Right cardiac atrium (tissue), 5 donors: ENCODE data around the gene RIN2. TPM values are rescaled to one million over a fixed set of nuclear protein-coding genes. Genes with fewer than 3 reads are reported as not detected.

Source experiments
- ATAC-seq, 2 donors: fragments of 200-7000 bp; cut with Tn5 transposase; one replicate each; pipeline versions ENCODE4 v1.8.0 to v1.9.1; 2020; ENCODE audit warnings: moderate library complexity in 2 of 2, mild to moderate bottlenecking in 1 of 2
- DNase-seq, 3 donors: peaks; one replicate each; pipeline ENCODE4 v3.0.0-alpha.2; 2020
- H3K27ac ChIP-seq: one replicate; pipeline ENCODE4 v1.5.1; 2013; ENCODE audit warnings: mild to moderate bottlenecking, low read length, control low read depth, moderate library complexity
- H3K27me3 ChIP-seq: one replicate; pipeline ENCODE4 v1.6.1; 2013; ENCODE audit not compliant: control insufficient read depth, insufficient read depth
- H3K4me1 ChIP-seq: one replicate; pipeline ENCODE4 v1.6.1; 2013; ENCODE audit warnings: low read length; ENCODE audit not compliant: control insufficient read depth, insufficient read depth
- H3K4me3 ChIP-seq: one replicate; pipeline ENCODE4 v1.5.1; 2013; ENCODE audit warnings: low read length, control low read depth
- H3K9me3 ChIP-seq: one replicate; pipeline ENCODE4 v1.6.1; 2013; ENCODE audit warnings: low read length; ENCODE audit not compliant: control insufficient read depth
- WGBS: extraction: QIAGEN DNeasy Blood & Tissue Kit; methylation state at CpG from one replicate; pipeline ENCODE4 v1.1.7; 2013; 5-methylcytosine and 5-hydroxymethylcytosine counted together
- intact Hi-C, 4 donors: fragments of 100-400 bp; cut with DNase I; formaldehyde crosslinking; loops; one replicate each; pipeline versions ENCODE4 v1.11.0 to v1.14.0; 2022 to 2023
- polyA plus RNA-seq: library from polyadenylated mRNA; stranded (reverse); fragments of 200-250 nt; gene quantifications from one replicate; pipeline ENCODE4 v1.2.3, GENCODE V29; 2013
- total RNA-seq, 4 donors: library from RNA; stranded (reverse); fragmentation: NEBNext Ultra II Directional; extraction: Animal tissue kit (Norgen Biotek cat#: 25700); gene quantifications; one replicate each; pipeline ENCODE4 v1.2.1, GENCODE V29; 2021
- donor health status: healthy with polysubstance abuse.
- donor health status: DM: no; HTN: yes; CAD: no.
- donor health status: DM: no; HTN: no; CAD: no.
- donor health status: DM: no; HTN: yes; CAD: no; lungs with severe emphysema.
- donor health status: DM: yes; HTN: yes; CAD: no.

The RIN2 gene
- total and polyA plus RNA-seq, 5 donors: 16.8 to 70.9 (median 59.6) TPM

- H3K4me1 ChIP-seq: peaks cover 5% of the 10 kb centered on the region
- intact Hi-C loops: no loop called here
- H3K27ac ChIP-seq: no peak overlapping the region
- H3K9me3 ChIP-seq: no peaks in the 10 kb centered on the region
- H3K27me3 ChIP-seq: no peaks in the 10 kb centered on the region
- H3K4me3 ChIP-seq: no peak overlapping the region
- ATAC-seq (no peak), DNase-seq (no peak)
- 93% methylated on average over 10 of the region's 10 CpGs for whole genome bisulfite sequencing
Measured at GRCh38 chr20:19739351-19739750, 18.7 kb upstream of the RIN2 start.

- H3K27ac ChIP-seq: no peak overlapping the region
- no peak overlapping the region for H3K4me3 ChIP-seq
- ATAC-seq (no peak), DNase-seq (no peak)
- H3K9me3 ChIP-seq: no peaks in the 10 kb centered on the region
- no peaks in the 10 kb centered on the region for H3K27me3 ChIP-seq
- H3K4me1 ChIP-seq: no peaks in the 10 kb centered on the region
- intact Hi-C loops: no loop called here
- WGBS: 80% methylated on average over 3 of the region's 3 CpGs
Measured at GRCh38 chr20:19740512-19740911, 17.5 kb upstream of the RIN2 start.

DNA sequence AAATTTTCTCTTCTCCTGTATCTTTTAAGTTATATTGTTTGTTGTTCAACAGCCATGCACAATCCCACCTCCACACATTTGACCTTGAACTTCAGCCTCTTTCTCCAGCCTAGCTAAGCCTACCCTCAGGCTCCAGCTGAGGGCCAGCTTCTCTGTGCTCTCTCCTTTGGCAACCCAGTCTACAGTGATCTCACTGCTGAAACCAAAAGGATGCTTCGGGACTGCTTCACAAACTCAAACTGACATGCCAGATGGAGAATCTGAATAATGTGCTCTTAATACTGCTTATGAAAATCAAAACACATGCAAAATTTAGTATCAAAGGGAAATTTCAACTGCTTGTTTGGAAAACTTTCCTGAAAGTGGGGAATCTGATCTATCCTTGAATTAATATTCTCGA lies 16.1 kb upstream of the RIN2 start:
- 77% methylated on average over 2 of the region's 2 CpGs for WGBS
- Histone ChIP-seq H3K4me3 (no peak overlapping the region), H3K9me3 (no peaks in the 10 kb centered on the region), H3K27ac (no peak overlapping the region), H3K27me3 (no peaks in the 10 kb centered on the region), H3K4me1 (no peaks in the 10 kb centered on the region)
- DNase-seq (no peak), ATAC-seq (no peak)
- intact Hi-C loops: no loop called here

- H3K4me1 ChIP-seq: no peaks in the 10 kb centered on the region
- ATAC-seq: no peak
- H3K27me3 ChIP-seq: no peaks in the 10 kb centered on the region
- intact Hi-C loops: no loop called here
- DNase-seq: no peak
- no peak overlapping the region for H3K4me3 ChIP-seq
- no peaks in the 10 kb centered on the region for H3K9me3 ChIP-seq
- 82% methylated on average over 9 of the region's 9 CpGs for WGBS
- H3K27ac ChIP-seq: no peak overlapping the region
Measured at GRCh38 chr20:19742974-19743639, 15.0 kb upstream of the RIN2 start.

- no peak for ATAC-seq
- intact Hi-C loops: no loop called here
- no peaks in the 10 kb centered on the region for H3K27me3 ChIP-seq
- no peaks in the 10 kb centered on the region for H3K9me3 ChIP-seq
- 42% methylated on average over 1 of the region's 1 CpG for whole genome bisulfite sequencing
- no peak for DNase-seq
- H3K4me1 ChIP-seq: no peaks in the 10 kb centered on the region
- H3K4me3 ChIP-seq: no peak overlapping the region
- H3K27ac ChIP-seq: no peak overlapping the region
Measured at GRCh38 chr20:19743640-19743995, 14.4 kb upstream of the RIN2 start.

DNA sequence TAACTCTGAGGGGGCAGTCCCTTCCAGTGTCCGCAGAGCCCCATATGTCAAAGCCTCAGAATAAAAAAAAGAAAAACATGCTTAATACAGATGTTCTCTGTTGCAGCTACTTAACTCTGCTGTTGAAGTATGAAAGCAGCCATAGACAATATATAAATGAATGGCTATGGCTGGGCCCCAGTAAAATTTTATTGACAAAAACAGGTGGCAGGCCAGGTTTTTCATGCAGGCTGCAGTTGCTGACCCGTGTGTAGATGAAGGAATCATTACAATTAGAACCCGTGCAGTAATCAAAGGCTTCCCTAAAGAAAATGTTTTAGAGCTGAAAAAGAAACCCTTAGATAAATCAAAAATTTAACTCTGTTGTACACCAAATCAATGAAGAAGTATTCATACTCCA lies 13.0 kb upstream of the RIN2 start:
- no peak for DNase-seq
- no peak for ATAC-seq
- Histone ChIP-seq H3K4me1 (no peaks in the 10 kb centered on the region), H3K9me3 (no peaks in the 10 kb centered on the region), H3K27me3 (no peaks in the 10 kb centered on the region), H3K27ac (no peak overlapping the region), H3K4me3 (no peak overlapping the region)
- intact Hi-C loops: no loop called here
- 94% methylated on average over 3 of the region's 3 CpGs for WGBS

- WGBS: 75% methylated on average over 1 of the region's 1 CpG
- Histone ChIP-seq H3K27me3 (no peaks in the 10 kb centered on the region), H3K4me3 (no peak overlapping the region), H3K27ac (no peak overlapping the region), H3K4me1 (no peaks in the 10 kb centered on the region), H3K9me3 (no peaks in the 10 kb centered on the region)
- intact Hi-C loops: no loop called here
- ATAC-seq (no peak), DNase-seq (no peak)
Measured at GRCh38 chr20:19745584-19745983, 12.5 kb upstream of the RIN2 start.

GRCh38 chr20:19746396-19746795 lies 11.7 kb upstream of the RIN2 start:
- intact Hi-C loops: no loop called here
- Histone ChIP-seq H3K9me3 (no peaks in the 10 kb centered on the region), H3K4me1 (no peaks in the 10 kb centered on the region), H3K27ac (no peak overlapping the region), H3K4me3 (no peak overlapping the region), H3K27me3 (no peaks in the 10 kb centered on the region)
- WGBS: 96% methylated on average over 1 of the region's 1 CpG
- DNase-seq (no peak), ATAC-seq (no peak)

DNA sequence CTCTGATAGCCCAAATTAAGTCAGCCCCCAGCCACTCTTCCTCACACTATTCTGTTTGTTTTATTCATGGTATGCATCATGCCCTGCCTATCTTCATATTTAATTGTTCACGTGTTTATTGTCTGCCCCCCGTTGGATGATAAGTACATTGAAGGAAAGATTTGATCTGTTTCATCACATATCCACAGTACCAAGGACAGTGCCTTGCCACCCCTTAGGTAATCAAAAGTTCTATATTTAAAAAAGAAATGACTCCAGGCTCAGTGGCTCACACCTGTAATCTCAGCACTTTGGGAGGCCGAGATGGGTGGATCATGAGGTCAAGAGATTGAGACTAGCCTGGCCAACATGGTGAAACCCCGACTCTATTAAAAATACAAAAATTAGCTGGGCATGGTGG lies 10.2 kb upstream of the RIN2 start:
- no peaks in the 10 kb centered on the region for H3K27me3 ChIP-seq
- DNase-seq (no peak), ATAC-seq (no peak)
- no peak overlapping the region for H3K27ac ChIP-seq
- 91% methylated on average over 4 of the region's 4 CpGs for WGBS
- no peak overlapping the region for H3K4me3 ChIP-seq
- no peaks in the 10 kb centered on the region for H3K4me1 ChIP-seq
- intact Hi-C loops: no loop called here
- no peaks in the 10 kb centered on the region for H3K9me3 ChIP-seq

- 92% methylated on average over 2 of the region's 2 CpGs for WGBS
- Histone ChIP-seq H3K27me3 (no peaks in the 10 kb centered on the region), H3K4me1 (no peaks in the 10 kb centered on the region), H3K27ac (no peak overlapping the region), H3K9me3 (no peaks in the 10 kb centered on the region), H3K4me3 (no peak overlapping the region)
- no peak for ATAC-seq
- intact Hi-C loops: no loop called here
- no peak for DNase-seq
Measured at GRCh38 chr20:19748681-19749080, 9.4 kb upstream of the RIN2 start.

GRCh38 chr20:19749618-19750071 lies 8.4 kb upstream of the RIN2 start:
- intact Hi-C loops: no loop called here
- 52% methylated on average over 3 of the region's 3 CpGs for WGBS

DNA sequence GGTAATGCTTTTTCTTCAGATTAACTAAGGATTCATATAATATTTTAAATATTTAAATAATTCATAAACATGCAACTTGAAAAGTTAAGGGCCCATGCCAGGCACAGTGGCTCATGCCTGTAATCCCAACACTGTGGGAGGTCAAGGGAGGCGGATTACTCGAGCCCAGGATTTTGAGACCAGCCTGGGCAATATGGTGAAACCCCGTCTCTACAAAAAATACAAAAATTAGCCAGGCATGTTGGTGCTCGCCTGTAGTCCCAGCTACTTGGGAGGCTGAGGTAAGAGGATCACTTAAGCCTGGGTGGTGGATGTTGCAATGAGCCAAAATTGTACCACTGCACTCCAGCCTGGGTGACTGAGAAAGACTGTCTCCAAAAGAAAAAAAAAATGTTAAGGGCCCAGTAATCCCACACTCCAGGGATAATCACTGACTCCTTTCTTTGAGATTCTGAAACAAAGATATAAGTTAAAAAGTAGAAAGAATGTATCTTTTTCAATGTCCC lies 7.9 kb upstream of the RIN2 start:
- Histone ChIP-seq H3K9me3 (no peaks in the 10 kb centered on the region), H3K27me3 (no peaks in the 10 kb centered on the region), H3K4me1 (no peaks in the 10 kb centered on the region), H3K27ac (no peak overlapping the region), H3K4me3 (no peak overlapping the region)
- ATAC-seq: no peak
- 67% methylated on average over 4 of the region's 4 CpGs for WGBS
- DNase-seq: no peak
- intact Hi-C loops: no loop called here

More at GRCh38 chr20:19749618-19750071, 8.4 kb upstream of the RIN2 start:
- Histone ChIP-seq H3K27ac (no peak overlapping the region), H3K4me3 (no peak overlapping the region), H3K4me1 (no peaks in the 10 kb centered on the region), H3K9me3 (no peaks in the 10 kb centered on the region), H3K27me3 (no peaks in the 10 kb centered on the region)
- ATAC-seq: no peak
- no peak for DNase-seq
